ENCODE data around the gene OTOP2. TPM values are rescaled to one million over a fixed set of nuclear protein-coding genes. Genes with fewer than 3 reads are reported as not detected.

The OTOP2 gene
- total and polyA plus RNA-seq, 9 of the 15 experiments (the other 6 are each of a cell fraction or from before 2014, with no cell fraction given), result 0.04 to 0.36 (median 0.14) TPM; not detected in 1

GRCh38 chr17:74935048-74935447 lies 11.0 kb downstream of the OTOP2 start (continued):
- TF ChIP-seq, protein P1, sequence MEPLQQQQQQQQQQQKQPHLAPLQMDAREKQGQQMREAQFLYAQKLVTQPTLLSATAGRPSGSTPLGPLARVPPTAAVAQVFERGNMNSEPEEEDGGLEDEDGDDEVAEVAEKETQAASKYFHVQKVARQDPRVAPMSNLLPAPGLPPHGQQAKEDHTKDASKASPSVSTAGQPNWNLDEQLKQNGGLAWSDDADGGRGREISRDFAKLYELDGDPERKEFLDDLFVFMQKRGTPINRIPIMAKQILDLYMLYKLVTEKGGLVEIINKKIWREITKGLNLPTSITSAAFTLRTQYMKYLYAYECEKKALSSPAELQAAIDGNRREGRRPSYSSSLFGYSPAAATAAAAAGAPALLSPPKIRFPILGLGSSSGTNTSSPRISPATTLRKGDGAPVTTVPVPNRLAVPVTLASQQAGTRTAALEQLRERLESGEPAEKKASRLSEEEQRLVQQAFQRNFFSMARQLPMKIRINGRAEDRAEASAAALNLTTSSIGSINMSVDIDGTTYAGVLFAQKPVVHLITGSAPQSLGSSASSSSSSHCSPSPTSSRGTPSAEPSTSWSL (CRISPR knock-in tag; IDR thresholded peaks at IDR 0.05; ENCODE audit: borderline replicate concordance), result no peak
- TF ChIP-seq MAFF (IDR thresholded peaks at IDR 0.05; ENCODE audit: low read length) (no peak), ERF (CRISPR knock-in tag; IDR thresholded peaks at IDR 0.05) (no peak), GATA2 (CRISPR knock-in tag; IDR thresholded peaks at IDR 0.05) (no peak)

- H3K9me1 ChIP-seq (ENCODE audit: control insufficient read depth, insufficient read depth, low read length), result no peaks in the 10 kb centered on the region
- ATAC-seq (no peak), FAIRE-seq (no peak), DNase-seq (ENCODE audit: extremely low read depth in 1 of 4, low spot score in 3 of 4) (no peak)
- 0 out of 2 replicates have a peak, but pooled peaks cover 4% of the 10 kb centered on the region for H4K20me1 ChIP-seq (replicated peaks; ENCODE audit: control insufficient read depth, insufficient read depth, low read length)
- no peak within 1 kb of the TSS for H3K4me2 ChIP-seq (ENCODE audit: insufficient read depth, low read length)
- no peak within 1 kb of the TSS for H3K27ac ChIP-seq (ENCODE audit: extremely low read depth, low read depth, low read length)
- no TSS peak for BruUV-seq (replicated peaks)
- ChIA-PET POLR2A (interaction anchor here (0.5 to 0.6 kb wide), 3 partner anchors 69 to 862 kb away, joined by 3 to 4 read pairs (median 3); no protein-coding TSS in a partner anchor), CTCF (ENCODE audit: low intra/inter-chr PET ratio) (no interaction called here)
- peaks cover 6 to 19% of the 10 kb centered on the region in 2 experiments; a peak in 4 of 5 replicates for H3K27me3 ChIP-seq (ENCODE audit: control insufficient read depth in 2 of 2, insufficient read depth in 2 of 2, low read length in 2 of 2)
- no peaks in the 10 kb centered on the region for H3K9me3 ChIP-seq (replicated peaks; ENCODE audit: control insufficient read depth, insufficient read depth, low read depth, low read length)
- H3K4me3 ChIP-seq, result no peak within 1 kb of the TSS
- no peak within 1 kb of the TSS for H2AFZ ChIP-seq (ENCODE audit: low read depth, low read length)
- no peak within 1 kb of the TSS for H3K9ac ChIP-seq (ENCODE audit: insufficient read depth in 1 of 2, low read depth in 2 of 2, low read length in 2 of 2)
- 36% methylated on average over 66 of the region's 78 CpGs for WGBS (ENCODE audit: insufficient coverage, low coverage, missing lambda C conversion rate)
- H3K79me2 ChIP-seq (ENCODE audit: control insufficient read depth, insufficient read depth, low read length), result no peaks in the 10 kb centered on the region
- TF ChIP-seq ZNF785 (CRISPR knock-in tag; IDR thresholded peaks at IDR 0.05) (no peak), SNRNP70 (optimal IDR thresholded peaks at IDR 0.05; ENCODE audit: low read depth, low read length) (no peak), GTF2F1 (IDR thresholded peaks at IDR 0.05; ENCODE audit: low read depth, low read length) (no peak), SMARCA4 (IDR thresholded peaks at IDR 0.05) (no peak)
- TF ChIP-seq, protein P2, sequence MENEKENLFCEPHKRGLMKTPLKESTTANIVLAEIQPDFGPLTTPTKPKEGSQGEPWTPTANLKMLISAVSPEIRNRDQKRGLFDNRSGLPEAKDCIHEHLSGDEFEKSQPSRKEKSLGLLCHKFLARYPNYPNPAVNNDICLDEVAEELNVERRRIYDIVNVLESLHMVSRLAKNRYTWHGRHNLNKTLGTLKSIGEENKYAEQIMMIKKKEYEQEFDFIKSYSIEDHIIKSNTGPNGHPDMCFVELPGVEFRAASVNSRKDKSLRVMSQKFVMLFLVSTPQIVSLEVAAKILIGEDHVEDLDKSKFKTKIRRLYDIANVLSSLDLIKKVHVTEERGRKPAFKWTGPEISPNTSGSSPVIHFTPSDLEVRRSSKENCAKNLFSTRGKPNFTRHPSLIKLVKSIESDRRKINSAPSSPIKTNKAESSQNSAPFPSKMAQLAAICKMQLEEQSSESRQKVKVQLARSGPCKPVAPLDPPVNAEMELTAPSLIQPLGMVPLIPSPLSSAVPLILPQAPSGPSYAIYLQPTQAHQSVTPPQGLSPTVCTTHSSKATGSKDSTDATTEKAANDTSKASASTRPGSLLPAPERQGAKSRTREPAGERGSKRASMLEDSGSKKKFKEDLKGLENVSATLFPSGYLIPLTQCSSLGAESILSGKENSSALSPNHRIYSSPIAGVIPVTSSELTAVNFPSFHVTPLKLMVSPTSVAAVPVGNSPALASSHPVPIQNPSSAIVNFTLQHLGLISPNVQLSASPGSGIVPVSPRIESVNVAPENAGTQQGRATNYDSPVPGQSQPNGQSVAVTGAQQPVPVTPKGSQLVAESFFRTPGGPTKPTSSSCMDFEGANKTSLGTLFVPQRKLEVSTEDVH (IDR thresholded peaks at IDR 0.05; ENCODE audit: low read depth, partially characterized antibody), result no peak
- H3K36me3 ChIP-seq (ENCODE audit: control insufficient read depth, insufficient read depth, low read length), result no peaks in the 10 kb centered on the region
- peaks cover 15 to 20% of the 10 kb centered on the region in 2 experiments; a peak in 4 of 5 replicates for H3K4me1 ChIP-seq (replicated peaks in 1 of 2; ENCODE audit: control insufficient read depth in 2 of 2, insufficient read depth in 2 of 2, low read length in 2 of 2)
- in situ Hi-C loops (cut with MboI) (no loop called here), intact Hi-C loops (cut with micrococcal nuclease) (no loop called here)
These were observed 11.8 kb downstream of the OTOP2 start, which contains the start of gene OTOP3 for GRCh38 chr17:74935585-74936469. Gene OTOP3, plus strand, starts transcription at chr17:74935898. Its CDS starts 24 bp downstream, at chr17:74935922.
